Upper lobe of left lung (tissue), 6 donors: Measurements from ENCODE around the gene ELL2. TPM values are rescaled to one million over a fixed set of nuclear protein-coding genes. Genes with fewer than 3 reads are reported as not detected.

ENCODE experiments used
- ATAC-seq, 2 donors: fragments of 200-7000 bp; cut with Tn5 transposase; one replicate each; pipeline ENCODE4 v1.9.1; 2022; ENCODE audit warnings: mild to moderate bottlenecking in 2 of 2, moderate library complexity in 2 of 2; ENCODE audit not compliant: low FRiP score in 2 of 2
- DNase-seq, 2 donors: peaks; one replicate each; pipeline ENCODE4 v3.0.0-alpha.2; 2019 to 2020
- H3K27ac ChIP-seq, 4 donors: fragments of 200-600 bp; sonication (generic); one replicate each; pipeline ENCODE4 v1.5.1; 2016 to 2019
- H3K27me3 ChIP-seq, 4 donors: fragments of 200-600 bp; sonication (generic); one replicate each; pipeline ENCODE4 v1.5.1; 2017 to 2019
- H3K36me3 ChIP-seq, 4 donors: fragments of 200-600 bp; sonication (generic); one replicate each; pipeline ENCODE4 v1.5.1; 2016 to 2019
- H3K4me1 ChIP-seq, 4 donors: fragments of 200-600 bp; sonication (generic); one replicate each; pipeline ENCODE4 v1.5.1; 2018 to 2019
- H3K4me3 ChIP-seq, 4 donors: fragments of 200-600 bp; sonication (generic); one replicate each; pipeline ENCODE4 v1.5.1; 2017 to 2019; ENCODE audit warnings: mild to moderate bottlenecking in 2 of 4, moderate library complexity in 1 of 4
- H3K9me3 ChIP-seq, 4 donors: fragments of 200-600 bp; sonication (generic); one replicate each; pipeline ENCODE4 v1.5.1; 2018 to 2019
- EP300 ChIP-seq, 4 donors: sonication (generic); formaldehyde crosslinking; IDR thresholded peaks; one replicate each; pipeline ENCODE4 v1.5.1; 2017; ENCODE audit warnings: antibody characterized with exemption in 4 of 4, control low read depth in 2 of 4
- POLR2A ChIP-seq, 4 donors: fragments of 450-650 bp; IDR thresholded peaks; one replicate each; pipeline ENCODE4 v1.5.1; 2016 to 2017; ENCODE audit warnings: antibody characterized with exemption in 4 of 4, mild to moderate bottlenecking in 2 of 4
- POLR2AphosphoS5 ChIP-seq, 2 donors: sonication (generic); formaldehyde crosslinking; IDR thresholded peaks; one replicate each; pipeline ENCODE4 v1.5.1; 2017; ENCODE audit warnings: antibody characterized with exemption in 2 of 2
- WGBS, 2 donors: methylation state at CpG; one replicate each; pipeline ENCODE4 v1.1.5; 2017 to 2018; 5-methylcytosine and 5-hydroxymethylcytosine counted together
- total RNA-seq, 6 donors: library from RNA; depleted of rRNA in 4 of 6; stranded (reverse); fragments of >200 nt in 4 of 6; gene quantifications; one replicate each; pipeline versions ENCODE4 v1.1.0 to v1.2.1, GENCODE V29; 2016 to 2021
- TF ChIP-seq, protein P1 (sequence below), 6 experiments: fragments of 450-650 bp in 4 of 6; fragments of 200-600 bp in 2 of 6; sonication (generic) in 2 of 6; IDR thresholded peaks; one replicate each; pipeline ENCODE4 v1.5.1; 2016 to 2019; ENCODE audit warnings: antibody characterized with exemption in 6 of 6
- donor health status: DM: no; HTN: no; CAD: no; lungs with moderate emphysema.
- donor health status: DM: no; HTN: yes; CAD: no; lungs with severe emphysema.

Gene ELL2
- total RNA-seq, 6 donors from 2014 or later = 44.4 to 203 (median 54.3) TPM

DNA sequence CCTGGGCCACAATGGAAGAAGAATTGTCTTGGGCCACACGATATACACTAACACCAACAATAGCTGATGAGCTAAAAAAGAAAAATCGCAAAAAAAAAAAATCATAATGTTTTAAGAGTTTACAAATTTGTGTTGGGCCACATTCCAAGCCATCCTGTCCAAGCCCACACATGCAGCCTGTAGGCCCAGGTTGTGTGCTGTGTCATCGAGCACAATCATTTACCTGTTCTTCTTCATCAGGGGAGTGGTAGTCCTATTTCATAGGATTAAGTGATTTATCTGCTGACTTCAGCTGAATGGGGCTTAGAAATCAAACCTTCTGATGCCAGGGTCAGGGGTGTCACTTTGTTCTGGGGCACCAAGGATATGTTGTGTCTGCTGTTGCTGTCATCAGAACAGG, 44.6 kb upstream of the ELL2 start:
- no peaks in the 10 kb centered on the region for H3K9me3 ChIP-seq
- no peak overlapping the region for H3K27ac ChIP-seq
- no peaks in the 10 kb centered on the region for H3K36me3 ChIP-seq
- H3K27me3 ChIP-seq = no peaks in the 10 kb centered on the region
- H3K4me3 ChIP-seq = no peak overlapping the region
- DNase-seq (no peak), ATAC-seq (no peak)
- TF ChIP-seq POLR2A (IDR thresholded peaks at IDR 0.05) (no peak), EP300 (IDR thresholded peaks at IDR 0.05) (no peak)
- no peaks in the 10 kb centered on the region for H3K4me1 ChIP-seq
- WGBS, 2 donors = 87 to 92% methylated on average over 3 of the region's 3 CpGs

DNA sequence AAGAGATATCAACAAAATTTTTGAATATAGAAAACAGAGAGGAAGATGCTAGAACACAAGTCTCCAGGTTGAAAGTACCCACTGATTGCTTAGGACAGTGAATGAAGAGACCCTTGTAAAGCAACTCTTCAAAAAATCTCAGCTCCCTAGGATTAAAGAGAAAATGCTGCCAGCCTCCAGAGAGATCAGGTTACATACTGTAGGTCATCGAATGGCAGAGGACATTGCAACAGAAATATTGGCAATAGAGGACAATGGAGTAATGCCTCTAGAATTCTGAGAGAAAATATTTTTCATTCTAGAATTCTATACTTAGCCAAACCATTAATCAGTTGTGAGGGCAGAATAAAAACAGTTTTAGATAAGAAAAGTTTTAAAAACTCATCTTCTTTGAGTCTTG, 43.1 kb upstream of the ELL2 start:
- WGBS, 2 donors = 67 to 81% methylated on average over 1 of the region's 1 CpG
- ATAC-seq (no peak), DNase-seq (no peak)
- H3K4me1 ChIP-seq = no peaks in the 10 kb centered on the region
- H3K27ac ChIP-seq = no peak overlapping the region
- no peak overlapping the region for H3K4me3 ChIP-seq
- no peaks in the 10 kb centered on the region for H3K9me3 ChIP-seq
- no peaks in the 10 kb centered on the region for H3K27me3 ChIP-seq
- H3K36me3 ChIP-seq = no peaks in the 10 kb centered on the region
- TF ChIP-seq EP300 (IDR thresholded peaks at IDR 0.05) (no peak), POLR2A (IDR thresholded peaks at IDR 0.05) (no peak), POLR2AphosphoS5 (IDR thresholded peaks at IDR 0.05) (no peak)
- TF ChIP-seq, protein P1, sequence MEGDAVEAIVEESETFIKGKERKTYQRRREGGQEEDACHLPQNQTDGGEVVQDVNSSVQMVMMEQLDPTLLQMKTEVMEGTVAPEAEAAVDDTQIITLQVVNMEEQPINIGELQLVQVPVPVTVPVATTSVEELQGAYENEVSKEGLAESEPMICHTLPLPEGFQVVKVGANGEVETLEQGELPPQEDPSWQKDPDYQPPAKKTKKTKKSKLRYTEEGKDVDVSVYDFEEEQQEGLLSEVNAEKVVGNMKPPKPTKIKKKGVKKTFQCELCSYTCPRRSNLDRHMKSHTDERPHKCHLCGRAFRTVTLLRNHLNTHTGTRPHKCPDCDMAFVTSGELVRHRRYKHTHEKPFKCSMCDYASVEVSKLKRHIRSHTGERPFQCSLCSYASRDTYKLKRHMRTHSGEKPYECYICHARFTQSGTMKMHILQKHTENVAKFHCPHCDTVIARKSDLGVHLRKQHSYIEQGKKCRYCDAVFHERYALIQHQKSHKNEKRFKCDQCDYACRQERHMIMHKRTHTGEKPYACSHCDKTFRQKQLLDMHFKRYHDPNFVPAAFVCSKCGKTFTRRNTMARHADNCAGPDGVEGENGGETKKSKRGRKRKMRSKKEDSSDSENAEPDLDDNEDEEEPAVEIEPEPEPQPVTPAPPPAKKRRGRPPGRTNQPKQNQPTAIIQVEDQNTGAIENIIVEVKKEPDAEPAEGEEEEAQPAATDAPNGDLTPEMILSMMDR (IDR thresholded peaks at IDR 0.05) = no peak

DNA sequence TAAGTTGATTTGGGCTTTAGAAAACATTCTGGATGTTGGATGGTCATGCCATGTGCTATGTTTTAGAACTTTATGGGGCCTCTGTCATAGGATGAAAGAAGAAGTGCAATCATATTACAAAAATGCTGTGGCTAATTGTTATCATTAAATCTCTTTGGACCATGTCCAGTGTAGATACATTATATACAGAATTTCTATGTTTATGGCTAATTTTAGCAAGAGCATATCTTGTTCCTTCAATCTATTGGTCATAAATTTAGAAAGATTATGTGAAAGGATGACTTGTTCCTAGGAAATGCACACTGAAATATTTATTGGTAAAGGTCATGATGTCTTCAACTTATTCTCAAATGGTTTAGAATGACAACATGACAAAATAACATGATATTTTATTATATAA, 42.4 kb upstream of the ELL2 start:
- H3K9me3 ChIP-seq = no peaks in the 10 kb centered on the region
- no peak for ATAC-seq

GRCh38 chr5:96001262-96001661, 39.6 kb upstream of the ELL2 start:
- no peak for DNase-seq
- Histone ChIP-seq H3K27ac (no peak overlapping the region), H3K9me3 (no peaks in the 10 kb centered on the region), H3K4me1 (no peaks in the 10 kb centered on the region), H3K27me3 (no peaks in the 10 kb centered on the region), H3K4me3 (no peak overlapping the region), H3K36me3 (no peaks in the 10 kb centered on the region)
- no peak for TF ChIP-seq POLR2A (IDR thresholded peaks at IDR 0.05)
- TF ChIP-seq POLR2AphosphoS5 (IDR thresholded peaks at IDR 0.05) = no peak
- TF ChIP-seq, protein P1 (IDR thresholded peaks at IDR 0.05) = no peak
- no peak for TF ChIP-seq EP300 (IDR thresholded peaks at IDR 0.05)
- ATAC-seq = no peak

More for the DNA sequence above, 42.4 kb upstream of the ELL2 start:
- no peak overlapping the region for H3K27ac ChIP-seq
- no peaks in the 10 kb centered on the region for H3K4me1 ChIP-seq
- H3K36me3 ChIP-seq = no peaks in the 10 kb centered on the region
- H3K4me3 ChIP-seq = no peak overlapping the region
- TF ChIP-seq POLR2AphosphoS5 (IDR thresholded peaks at IDR 0.05) = no peak
- TF ChIP-seq, protein P1 (IDR thresholded peaks at IDR 0.05) = no peak
- TF ChIP-seq POLR2A (IDR thresholded peaks at IDR 0.05) = no peak
- TF ChIP-seq EP300 (IDR thresholded peaks at IDR 0.05) = no peak
- DNase-seq = no peak
- no peaks in the 10 kb centered on the region for H3K27me3 ChIP-seq

GRCh38 chr5:96000308-96000707, 38.7 kb upstream of the ELL2 start:
- no peak for ATAC-seq
- Histone ChIP-seq H3K9me3 (no peaks in the 10 kb centered on the region), H3K4me1 (no peaks in the 10 kb centered on the region), H3K4me3 (no peak overlapping the region), H3K36me3 (no peaks in the 10 kb centered on the region), H3K27me3 (no peaks in the 10 kb centered on the region), H3K27ac (no peak overlapping the region)
- TF ChIP-seq POLR2A (IDR thresholded peaks at IDR 0.05) (no peak), EP300 (IDR thresholded peaks at IDR 0.05) (no peak), POLR2AphosphoS5 (IDR thresholded peaks at IDR 0.05) (no peak)
- TF ChIP-seq, protein P1 (IDR thresholded peaks at IDR 0.05) = no peak
- DNase-seq = no peak
- WGBS, 2 donors = 92 to 95% methylated on average over 3 of the region's 3 CpGs
